NCI-H69 (cell line): ENCODE data around the gene BPIFB3.
"Not testable (repeated sequence)": the region's sequence is repeated elsewhere in the genome, so short reads cannot be mapped to it uniquely, and the experiment has no call there.

Source experiments
- DNase-seq: peaks from one replicate; lab custom pipeline; 2025; lab: John Stamatoyannopoulos, UW

Gene BPIFB3

GRCh38 chr20:33028875-33029274 is 24.8 kb upstream of the BPIFB3 start:
- peak; percentile 10 for DNase-seq

- no peak for DNase-seq
Measured at GRCh38 chr20:33030076-33030475, 23.6 kb upstream of the BPIFB3 start.

- no peak for DNase-seq
Measured at GRCh38 chr20:33030569-33030968, 23.1 kb upstream of the BPIFB3 start.

GRCh38 chr20:33031531-33031930 is 22.2 kb upstream of the BPIFB3 start, which contains the start of gene BPIFB6:
BPIFB6 (plus strand) TSS chr20:33031648; CDS start chr20:33031648, 0 bp downstream.
- DNase-seq: no peak

- no peak for DNase-seq
Measured at GRCh38 chr20:33032555-33032954, 21.1 kb upstream of the BPIFB3 start.

- DNase-seq: no peak
Measured at GRCh38 chr20:33033381-33033780, 20.3 kb upstream of the BPIFB3 start.

GRCh38 chr20:33034115-33034514 is 19.6 kb upstream of the BPIFB3 start:
- DNase-seq: no peak

GRCh38 chr20:33034901-33035492 is 18.7 kb upstream of the BPIFB3 start:
- no peak for DNase-seq

- DNase-seq: no peak
Measured at GRCh38 chr20:33037456-33037855, 16.2 kb upstream of the BPIFB3 start.

GRCh38 chr20:33038243-33038642 is 15.5 kb upstream of the BPIFB3 start:
- DNase-seq: no peak

- DNase-seq: no peak
Measured at GRCh38 chr20:33042430-33042829, 11.3 kb upstream of the BPIFB3 start.

GRCh38 chr20:33042983-33043730 is 10.5 kb upstream of the BPIFB3 start:
- no peak for DNase-seq

- no peak for DNase-seq
Measured at GRCh38 chr20:33043731-33044181, 9.9 kb upstream of the BPIFB3 start.

- DNase-seq: not testable (repeated sequence)
Measured at GRCh38 chr20:33045129-33045721, 8.5 kb upstream of the BPIFB3 start.

GRCh38 chr20:33046412-33046811 is 7.3 kb upstream of the BPIFB3 start:
- no peak for DNase-seq

- no peak for DNase-seq
Measured at GRCh38 chr20:33051333-33051732, 2.4 kb upstream of the BPIFB3 start.

- DNase-seq: no peak
Measured at GRCh38 chr20:33054381-33054780, 678 bp downstream of the BPIFB3 start.

- DNase-seq: no peak
Measured at GRCh38 chr20:33054791-33055190, 1.1 kb downstream of the BPIFB3 start.

- DNase-seq: no peak
Measured at GRCh38 chr20:33059136-33059535, 5.4 kb downstream of the BPIFB3 start.

- DNase-seq: no peak
Measured at GRCh38 chr20:33059741-33060390, 6.2 kb downstream of the BPIFB3 start.

GRCh38 chr20:33061658-33062028 is 7.9 kb downstream of the BPIFB3 start:
- DNase-seq: no peak

- DNase-seq: no peak
Measured at GRCh38 chr20:33062105-33062824, 8.6 kb downstream of the BPIFB3 start.
